Measurements from ENCODE around the gene CDC42EP3. TPM values are rescaled to one million over a fixed set of nuclear protein-coding genes. Genes with fewer than 3 reads are reported as not detected.

The CDC42EP3 gene
- total RNA-seq, 2 donors from 2014 or later, result 7.2 to 37.3 TPM

- Histone ChIP-seq H3K36me3 (no peaks in the 10 kb centered on the region), H3K27me3 (no peaks in the 10 kb centered on the region), H3K4me1 (peaks cover 3% of the 10 kb centered on the region), H3K9me3 (no peaks in the 10 kb centered on the region), H3K9ac (ENCODE audit: low read depth in 2 of 2, low read length in 2 of 2) (no peak overlapping the region), H3K4me3 (no peak overlapping the region), H3K27ac (no peak overlapping the region)
- DNase-seq, result no peak
- intact Hi-C loops (cut with DNase I), result no loop called here
- no peak for TF ChIP-seq CTCF (IDR thresholded peaks at IDR 0.05)
Measured at GRCh38 chr2:37664231-37664643, 7.2 kb downstream of the CDC42EP3 start.

GRCh38 chr2:37663390-37663789 is 8.1 kb downstream of the CDC42EP3 start:
- Histone ChIP-seq H3K27me3 (no peaks in the 10 kb centered on the region), H3K27ac (no peak overlapping the region)

GRCh38 chr2:37659723-37660122 is 11.7 kb downstream of the CDC42EP3 start:
- no peaks in the 10 kb centered on the region for H3K9me3 ChIP-seq

More at GRCh38 chr2:37663390-37663789, 8.1 kb downstream of the CDC42EP3 start:
- intact Hi-C loops (cut with DNase I), result no loop called here
- H3K4me1 ChIP-seq, result no peaks in the 10 kb centered on the region
- no peak for TF ChIP-seq CTCF (IDR thresholded peaks at IDR 0.05)
- H3K4me3 ChIP-seq, result no peak overlapping the region
- no peak overlapping the region for H3K9ac ChIP-seq (ENCODE audit: low read depth in 2 of 2, low read length in 2 of 2)
- no peaks in the 10 kb centered on the region for H3K9me3 ChIP-seq
- no peaks in the 10 kb centered on the region for H3K36me3 ChIP-seq
- no peak for DNase-seq

GRCh38 chr2:37658682-37659081 is 12.8 kb downstream of the CDC42EP3 start:
- Histone ChIP-seq H3K4me1 (no peaks in the 10 kb centered on the region), H3K9ac (ENCODE audit: low read depth in 2 of 2, low read length in 2 of 2) (no peak overlapping the region), H3K27me3 (no peaks in the 10 kb centered on the region), H3K36me3 (no peaks in the 10 kb centered on the region), H3K27ac (no peak overlapping the region), H3K4me3 (no peak overlapping the region), H3K9me3 (no peaks in the 10 kb centered on the region)
- DNase-seq, result no peak
- no peak for TF ChIP-seq CTCF (IDR thresholded peaks at IDR 0.05)
- intact Hi-C loops (cut with DNase I), result no loop called here

More at GRCh38 chr2:37659723-37660122, 11.7 kb downstream of the CDC42EP3 start:
- Histone ChIP-seq H3K27ac (no peak overlapping the region), H3K27me3 (no peaks in the 10 kb centered on the region), H3K9ac (ENCODE audit: low read depth in 2 of 2, low read length in 2 of 2) (no peak overlapping the region), H3K4me1 (no peaks in the 10 kb centered on the region), H3K4me3 (no peak overlapping the region), H3K36me3 (no peaks in the 10 kb centered on the region)
- no peak for DNase-seq
- no peak for TF ChIP-seq CTCF (IDR thresholded peaks at IDR 0.05)
- intact Hi-C loops (cut with DNase I), result no loop called here

GRCh38 chr2:37657471-37657870 is 14.0 kb downstream of the CDC42EP3 start:
- no peaks in the 10 kb centered on the region for H3K36me3 ChIP-seq

More at GRCh38 chr2:37657471-37657870, 14.0 kb downstream of the CDC42EP3 start:
- Histone ChIP-seq H3K9ac (ENCODE audit: low read depth in 2 of 2, low read length in 2 of 2) (no peak overlapping the region), H3K9me3 (no peaks in the 10 kb centered on the region), H3K4me3 (no peak overlapping the region), H3K27me3 (no peaks in the 10 kb centered on the region), H3K4me1 (no peaks in the 10 kb centered on the region), H3K27ac (no peak overlapping the region)
- DNase-seq, result no peak
- intact Hi-C loops (cut with DNase I), result no loop called here
- TF ChIP-seq CTCF (IDR thresholded peaks at IDR 0.05), result no peak
